GM18867 (cell line): ENCODE measurements around the gene NDST3.
A peak's percentile ranks its signal among the peaks of the same experiment; 100 is the strongest.

Experiments used
- ATAC-seq: cut with Tn5 transposase; IDR thresholded peaks from one replicate; pipeline ENCODE4 v1.9.1; 2021; ENCODE audit warnings: mild to moderate bottlenecking, moderate library complexity; ENCODE audit not compliant: unreplicated experiment

Gene NDST3

GRCh38 chr4:118034053-118034785 is at the start of gene NDST3:
Gene NDST3 (plus strand): TSS chr4:118034486. CDS start chr4:118053911, 19,425 bp downstream.
- peak; percentile 64 for ATAC-seq

- no peak for ATAC-seq
Observed at GRCh38 chr4:117986321-117986720, 48.0 kb upstream of the NDST3 start.

GRCh38 chr4:117987464-117987863 is 46.8 kb upstream of the NDST3 start:
- ATAC-seq, result no peak

- no peak for ATAC-seq
Observed at GRCh38 chr4:117996891-117997290, 37.4 kb upstream of the NDST3 start.

- no peak for ATAC-seq
Observed at GRCh38 chr4:118004088-118004487, 30.2 kb upstream of the NDST3 start.

- no peak for ATAC-seq
Observed at GRCh38 chr4:118005883-118006282, 28.4 kb upstream of the NDST3 start.

GRCh38 chr4:118012142-118012541 is 22.1 kb upstream of the NDST3 start:
- ATAC-seq, result no peak

- ATAC-seq, result no peak
Observed at GRCh38 chr4:118014831-118015230, 19.5 kb upstream of the NDST3 start.

GRCh38 chr4:118018381-118019145 is 15.7 kb upstream of the NDST3 start:
- no peak for ATAC-seq

GRCh38 chr4:118026806-118027205 is 7.5 kb upstream of the NDST3 start:
- ATAC-seq, result no peak

- ATAC-seq, result no peak
Observed at GRCh38 chr4:118029224-118029623, 5.1 kb upstream of the NDST3 start.

GRCh38 chr4:118032691-118033090 is 1.6 kb upstream of the NDST3 start:
- no peak for ATAC-seq

- no peak for ATAC-seq
Observed at GRCh38 chr4:118033148-118034052, 886 bp upstream of the NDST3 start.

- ATAC-seq, result no peak
Observed at GRCh38 chr4:118035309-118035708, 1.0 kb downstream of the NDST3 start.

GRCh38 chr4:118036336-118036735 is 2.0 kb downstream of the NDST3 start:
- no peak for ATAC-seq

- no peak for ATAC-seq
Observed at GRCh38 chr4:118037955-118038354, 3.7 kb downstream of the NDST3 start.

- ATAC-seq, result no peak
Observed at GRCh38 chr4:118046323-118046722, 12.0 kb downstream of the NDST3 start.

- no peak for ATAC-seq
Observed at GRCh38 chr4:118047043-118047442, 12.8 kb downstream of the NDST3 start.

- ATAC-seq, result no peak
Observed at GRCh38 chr4:118058955-118059354, 24.7 kb downstream of the NDST3 start.

GRCh38 chr4:118059397-118059796 is 25.1 kb downstream of the NDST3 start:
- ATAC-seq, result no peak
